ENCODE results near the gene ZBTB47. TPM values are rescaled to one million over a fixed set of nuclear protein-coding genes. Genes with fewer than 3 reads are reported as not detected.

Gene ZBTB47
- total RNA-seq, 1 donor from 2014 or later, result 7.6 TPM

GRCh38 chr3:42705962-42706585, 52.6 kb downstream of the ZBTB47 start:
- FAIRE-seq (peak; percentile 75), DNase-seq (ENCODE audit: low read depth) (no peak)
- no peak for TF ChIP-seq CTCF (IDR thresholded peaks at IDR 0.05; ENCODE audit: insufficient read depth, low read length, severe bottlenecking)

GRCh38 chr3:42706721-42707619, 53.5 kb downstream of the ZBTB47 start:
- FAIRE-seq (no peak), DNase-seq (ENCODE audit: low read depth) (no peak)
- Histone ChIP-seq H3K36me3 (ENCODE audit: control insufficient read depth, insufficient read depth, low read length) (no peaks in the 10 kb centered on the region), H3K4me3 (ENCODE audit: low read depth, low read length) (no peak overlapping the region), H3K27me3 (ENCODE audit: control insufficient read depth, insufficient read depth, low read length) (peaks cover 2% of the 10 kb centered on the region)
- no peak for TF ChIP-seq CTCF (IDR thresholded peaks at IDR 0.05; ENCODE audit: insufficient read depth, low read length, severe bottlenecking)

More at GRCh38 chr3:42705962-42706585, 52.6 kb downstream of the ZBTB47 start:
- H3K36me3 ChIP-seq (ENCODE audit: control insufficient read depth, insufficient read depth, low read length), result no peaks in the 10 kb centered on the region
- H3K4me3 ChIP-seq (ENCODE audit: low read depth, low read length), result no peak overlapping the region
- no peaks in the 10 kb centered on the region for H3K27me3 ChIP-seq (ENCODE audit: control insufficient read depth, insufficient read depth, low read length)

GRCh38 chr3:42707620-42708355, 54.3 kb downstream of the ZBTB47 start:
- FAIRE-seq, result peak; percentile 80

GRCh38 chr3:42708611-42709151, 55.2 kb downstream of the ZBTB47 start:
- Histone ChIP-seq H3K36me3 (ENCODE audit: control insufficient read depth, insufficient read depth, low read length) (no peaks in the 10 kb centered on the region), H3K4me3 (ENCODE audit: low read depth, low read length) (no peak overlapping the region), H3K27me3 (ENCODE audit: control insufficient read depth, insufficient read depth, low read length) (peaks cover 2% of the 10 kb centered on the region)
- no peak for DNase-seq (ENCODE audit: low read depth)
- no peak for TF ChIP-seq CTCF (IDR thresholded peaks at IDR 0.05; ENCODE audit: insufficient read depth, low read length, severe bottlenecking)
- FAIRE-seq, result no peak

More at GRCh38 chr3:42707620-42708355, 54.3 kb downstream of the ZBTB47 start:
- TF ChIP-seq CTCF (IDR thresholded peaks at IDR 0.05; ENCODE audit: insufficient read depth, low read length, severe bottlenecking), result no peak
- no peak for DNase-seq (ENCODE audit: low read depth)
- Histone ChIP-seq H3K4me3 (ENCODE audit: low read depth, low read length) (no peak overlapping the region), H3K36me3 (ENCODE audit: control insufficient read depth, insufficient read depth, low read length) (no peaks in the 10 kb centered on the region), H3K27me3 (ENCODE audit: control insufficient read depth, insufficient read depth, low read length) (peaks cover 2% of the 10 kb centered on the region)

- H3K4me3 ChIP-seq (ENCODE audit: low read depth, low read length), result no peak overlapping the region
- peaks cover 2% of the 10 kb centered on the region for H3K27me3 ChIP-seq (ENCODE audit: control insufficient read depth, insufficient read depth, low read length)
- DNase-seq (ENCODE audit: low read depth) (no peak), FAIRE-seq (no peak)
- H3K36me3 ChIP-seq (ENCODE audit: control insufficient read depth, insufficient read depth, low read length), result no peaks in the 10 kb centered on the region
- no peak for TF ChIP-seq CTCF (IDR thresholded peaks at IDR 0.05; ENCODE audit: insufficient read depth, low read length, severe bottlenecking)
Measured at GRCh38 chr3:42709621-42710020, 56.1 kb downstream of the ZBTB47 start.

All from bronchial epithelial cell (primary cell).